ENCODE measurements around the gene TIPARP.
"Not testable (repeated sequence)": the region's sequence is repeated elsewhere in the genome, so short reads cannot be mapped to it uniquely, and the experiment has no call there.

The TIPARP gene

GRCh38 chr3:156694536-156694935, 20.1 kb downstream of the TIPARP start:
- DNase-seq (ENCODE audit: low read depth): no peak
- H3K4me3 ChIP-seq (ENCODE audit: low read length): no peak overlapping the region
- TF ChIP-seq CTCF (conservative IDR thresholded peaks at IDR 0.05; ENCODE audit: low read length): no peak

- no peak overlapping the region for H3K4me3 ChIP-seq (ENCODE audit: low read length)
- no peak for DNase-seq (ENCODE audit: low read depth)
- no peak for TF ChIP-seq CTCF (conservative IDR thresholded peaks at IDR 0.05; ENCODE audit: low read length)
Measured at GRCh38 chr3:156702367-156702766, 28.0 kb downstream of the TIPARP start.

- no peak overlapping the region for H3K4me3 ChIP-seq (ENCODE audit: low read length)
- no peak for DNase-seq (ENCODE audit: low read depth)
- TF ChIP-seq CTCF (conservative IDR thresholded peaks at IDR 0.05; ENCODE audit: low read length): no peak
Measured at GRCh38 chr3:156704370-156705036, 30.1 kb downstream of the TIPARP start.

- TF ChIP-seq CTCF (conservative IDR thresholded peaks at IDR 0.05; ENCODE audit: low read length): no peak
- DNase-seq (ENCODE audit: low read depth): no peak
- H3K4me3 ChIP-seq (ENCODE audit: low read length): no peak overlapping the region
Measured at GRCh38 chr3:156705761-156706616, 31.6 kb downstream of the TIPARP start.

- no peak for DNase-seq (ENCODE audit: low read depth)
- H3K4me3 ChIP-seq (ENCODE audit: low read length): no peak overlapping the region
- TF ChIP-seq CTCF (conservative IDR thresholded peaks at IDR 0.05; ENCODE audit: low read length): no peak
Measured at GRCh38 chr3:156707588-156707987, 33.2 kb downstream of the TIPARP start.

GRCh38 chr3:156710429-156710828, 36.0 kb downstream of the TIPARP start:
- H3K4me3 ChIP-seq (ENCODE audit: low read length): no peak overlapping the region
- no peak for DNase-seq (ENCODE audit: low read depth)
- no peak for TF ChIP-seq CTCF (conservative IDR thresholded peaks at IDR 0.05; ENCODE audit: low read length)

- H3K4me3 ChIP-seq (ENCODE audit: low read length): no peak overlapping the region
- TF ChIP-seq CTCF (conservative IDR thresholded peaks at IDR 0.05; ENCODE audit: low read length): no peak
- no peak for DNase-seq (ENCODE audit: low read depth)
Measured at GRCh38 chr3:156711113-156711512, 36.7 kb downstream of the TIPARP start.

- not testable (repeated sequence) for DNase-seq (ENCODE audit: low read depth); H3K4me3 ChIP-seq (ENCODE audit: low read length)
Measured at GRCh38 chr3:156711944-156712343, 37.6 kb downstream of the TIPARP start.

Measured in AG10803 (cell line).